WI38 (cell line): ENCODE data around the gene AHRR.

ENCODE experiments used
- H3K4me3 ChIP-seq: 2 replicates; pipeline ENCODE4 v1.5.1; 2011; ENCODE audit warnings: low read depth, mild to moderate bottlenecking, control low read depth, low read length
- TF ChIP-seq, protein P1 (sequence below): IDR thresholded peaks from 2 replicates; pipeline ENCODE4 v1.5.1; 2012; ENCODE audit warnings: low read depth, mild to moderate bottlenecking, control low read depth, low read length

Gene AHRR

GRCh38 chr5:322942-323879, 1.7 kb downstream of the AHRR start:
- peak overlapping the region; percentile 75 for H3K4me3 ChIP-seq
- TF ChIP-seq, protein P1, sequence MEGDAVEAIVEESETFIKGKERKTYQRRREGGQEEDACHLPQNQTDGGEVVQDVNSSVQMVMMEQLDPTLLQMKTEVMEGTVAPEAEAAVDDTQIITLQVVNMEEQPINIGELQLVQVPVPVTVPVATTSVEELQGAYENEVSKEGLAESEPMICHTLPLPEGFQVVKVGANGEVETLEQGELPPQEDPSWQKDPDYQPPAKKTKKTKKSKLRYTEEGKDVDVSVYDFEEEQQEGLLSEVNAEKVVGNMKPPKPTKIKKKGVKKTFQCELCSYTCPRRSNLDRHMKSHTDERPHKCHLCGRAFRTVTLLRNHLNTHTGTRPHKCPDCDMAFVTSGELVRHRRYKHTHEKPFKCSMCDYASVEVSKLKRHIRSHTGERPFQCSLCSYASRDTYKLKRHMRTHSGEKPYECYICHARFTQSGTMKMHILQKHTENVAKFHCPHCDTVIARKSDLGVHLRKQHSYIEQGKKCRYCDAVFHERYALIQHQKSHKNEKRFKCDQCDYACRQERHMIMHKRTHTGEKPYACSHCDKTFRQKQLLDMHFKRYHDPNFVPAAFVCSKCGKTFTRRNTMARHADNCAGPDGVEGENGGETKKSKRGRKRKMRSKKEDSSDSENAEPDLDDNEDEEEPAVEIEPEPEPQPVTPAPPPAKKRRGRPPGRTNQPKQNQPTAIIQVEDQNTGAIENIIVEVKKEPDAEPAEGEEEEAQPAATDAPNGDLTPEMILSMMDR = no peak

DNA sequence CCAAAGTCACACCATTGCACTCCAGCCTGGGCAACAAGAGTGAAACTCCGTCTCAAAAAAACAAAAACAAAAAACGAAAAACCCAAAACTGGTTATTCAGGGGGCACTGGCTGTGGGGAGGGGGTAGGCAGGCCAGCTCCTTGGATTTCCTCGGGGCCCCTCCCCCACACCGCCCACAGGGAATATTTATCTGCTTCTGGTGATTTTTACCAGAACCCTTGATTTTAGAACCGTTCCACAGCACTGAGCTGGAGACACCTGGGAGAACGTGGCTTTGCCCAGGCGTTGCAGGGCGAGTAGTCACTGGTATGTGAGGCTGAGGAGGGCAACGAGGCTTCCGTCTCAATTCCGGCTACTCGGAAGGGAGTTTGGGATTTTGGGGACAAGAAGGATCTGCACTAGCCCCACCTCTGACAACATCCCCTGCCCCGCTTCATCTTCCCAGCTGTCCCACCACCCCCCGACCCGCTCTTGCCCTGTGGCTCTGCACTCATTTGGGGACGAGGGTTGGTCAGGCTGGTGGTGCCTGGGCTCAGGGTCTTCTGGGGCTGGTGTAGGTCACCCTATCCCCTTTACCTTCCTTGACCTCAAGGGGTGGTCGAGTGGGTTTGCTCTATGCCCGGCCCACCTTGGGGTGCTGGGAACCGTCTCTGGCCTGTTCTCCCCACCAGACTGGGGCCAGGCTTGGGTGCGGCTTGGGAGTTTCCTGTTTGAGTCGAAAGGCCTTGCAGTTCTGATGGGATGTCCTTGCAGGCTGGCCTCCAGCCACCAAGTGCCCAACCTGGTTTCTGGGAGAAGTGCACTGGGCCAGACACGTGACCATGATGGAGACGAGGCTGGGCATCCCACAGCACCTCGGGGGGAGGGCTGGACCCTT, 3.5 kb downstream of the AHRR start:
- TF ChIP-seq, protein P1 = no peak
- no peak overlapping the region for H3K4me3 ChIP-seq

- no peak overlapping the region for H3K4me3 ChIP-seq
- TF ChIP-seq, protein P1 = no peak
These were observed 4.6 kb downstream of the AHRR start for GRCh38 chr5:326109-326508.

DNA sequence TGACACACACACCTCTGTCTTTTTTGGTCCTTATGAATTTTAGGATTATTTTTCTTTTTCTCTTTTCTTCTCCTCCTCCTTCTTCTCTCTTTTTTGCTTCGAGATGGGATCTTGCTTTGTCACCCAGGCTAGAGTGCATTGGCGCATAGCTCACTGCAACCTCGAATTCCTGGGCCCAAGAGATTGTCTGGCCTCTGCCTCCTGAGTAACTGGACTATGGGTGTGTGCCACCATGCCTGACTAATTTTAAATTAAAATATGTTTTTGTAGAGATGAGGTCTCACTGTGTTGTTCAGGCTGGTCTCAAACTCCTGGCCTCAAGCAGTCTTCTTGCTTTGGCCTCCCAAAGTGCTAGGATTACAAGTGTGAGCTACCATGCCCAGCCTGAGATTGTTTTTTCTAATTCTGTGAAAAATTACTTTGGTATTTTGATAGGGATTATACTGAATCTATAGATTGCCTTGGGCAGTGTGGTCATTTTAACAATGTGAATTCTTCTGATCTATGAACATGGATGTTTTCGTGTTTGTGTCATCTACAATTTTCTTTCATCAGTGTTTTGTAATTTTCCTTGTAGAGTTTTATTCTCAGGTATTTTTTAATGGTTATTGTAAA, 7.7 kb downstream of the AHRR start:
- TF ChIP-seq, protein P1 = no peak
- H3K4me3 ChIP-seq = no peak overlapping the region

DNA sequence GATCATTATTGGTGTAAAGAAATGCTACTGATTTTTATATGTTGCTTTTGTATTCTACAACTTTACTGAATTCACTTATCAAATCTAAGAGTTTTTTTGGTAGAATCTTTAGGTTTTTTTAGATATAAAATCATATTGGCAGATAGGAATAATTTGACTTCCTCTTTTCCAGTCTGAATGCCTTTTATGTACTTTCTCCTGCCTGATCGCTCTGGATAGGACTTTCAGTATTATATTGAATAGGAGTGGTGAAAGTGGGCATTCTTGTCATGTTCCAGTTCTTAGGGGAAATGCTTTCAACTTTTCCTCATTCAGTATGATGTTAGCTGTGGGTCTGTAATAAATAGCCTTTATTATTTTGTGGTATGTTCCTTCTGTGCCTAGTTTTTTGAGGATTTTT, 8.3 kb downstream of the AHRR start:
- H3K4me3 ChIP-seq = no peak overlapping the region
- TF ChIP-seq, protein P1 = no peak

DNA sequence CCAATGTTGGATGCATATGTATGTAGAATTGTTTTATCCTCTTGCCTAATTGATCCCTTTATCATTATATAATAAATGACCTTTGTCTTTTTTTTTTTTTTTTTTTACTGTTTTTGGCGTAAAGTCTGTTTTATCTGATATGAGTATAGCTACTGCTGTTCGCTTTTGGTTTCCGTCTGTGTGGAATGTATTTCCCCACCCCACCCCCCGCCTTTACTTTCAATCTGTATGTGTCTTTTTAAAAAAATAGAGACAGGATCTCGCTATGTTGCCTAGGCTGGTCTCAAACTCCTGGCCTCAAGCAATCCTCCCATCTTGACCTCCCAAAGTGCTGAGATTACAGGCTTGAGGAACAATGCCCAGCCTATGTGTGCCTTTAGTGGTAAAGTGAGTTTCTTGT, 11.3 kb downstream of the AHRR start:
- TF ChIP-seq, protein P1 = no peak
- no peak overlapping the region for H3K4me3 ChIP-seq
